Measurements from ENCODE around the gene ITSN2. TPM values are rescaled to one million over a fixed set of nuclear protein-coding genes. Genes with fewer than 3 reads are reported as not detected.

ITSN2 gene
- total RNA-seq, 1 donor from 2014 or later: 10.4 TPM

GRCh38 chr2:24332791-24333540, 27.4 kb downstream of the ITSN2 start:
- no peak overlapping the region for H3K4me2 ChIP-seq
- no peaks in the 10 kb centered on the region for H3F3A ChIP-seq (ENCODE audit: low read depth)
- H3K9me3 ChIP-seq (ENCODE audit: low read depth): no peaks in the 10 kb centered on the region
- H3K27ac ChIP-seq: no peak overlapping the region
- H4K20me1 ChIP-seq (ENCODE audit: low read depth): no peaks in the 10 kb centered on the region
- H3K9ac ChIP-seq: no peak overlapping the region
- peaks cover 2% of the 10 kb centered on the region for H3K4me1 ChIP-seq
- Mint-ChIP-seq H3K36me3 (no peaks in the 10 kb centered on the region), H3K27ac (no peak overlapping the region), H3K4me3 (no peak overlapping the region), H3K4me1 (peaks cover 2% of the 10 kb centered on the region), H3K27me3 (ENCODE audit: insufficient read depth, low read depth) (no peaks in the 10 kb centered on the region), H3K9me3 (no peaks in the 10 kb centered on the region)
- DNase-seq (ENCODE audit: low spot score): no peak
- H3K36me3 ChIP-seq: no peaks in the 10 kb centered on the region
- no peaks in the 10 kb centered on the region for H3K27me3 ChIP-seq
- H3K79me2 ChIP-seq (ENCODE audit: low read depth): no peaks in the 10 kb centered on the region
- no peak overlapping the region for H2AFZ ChIP-seq (replicated peaks)
- no peak for TF ChIP-seq EZH2phosphoT487 (IDR thresholded peaks at IDR 0.05)
- no peak for TF ChIP-seq CTCF (IDR thresholded peaks at IDR 0.05)
- TF ChIP-seq EZH2 (IDR thresholded peaks at IDR 0.05): no peak
- H3K4me3 ChIP-seq: no peak overlapping the region

- Histone ChIP-seq H3K36me3 (no peaks in the 10 kb centered on the region), H3K4me1 (peaks cover 6% of the 10 kb centered on the region), H3F3A (ENCODE audit: low read depth) (no peaks in the 10 kb centered on the region), H3K4me3 (no peak overlapping the region), H3K27me3 (no peaks in the 10 kb centered on the region), H3K9me3 (ENCODE audit: low read depth) (no peaks in the 10 kb centered on the region), H3K4me2 (no peak overlapping the region), H4K20me1 (ENCODE audit: low read depth) (no peaks in the 10 kb centered on the region), H3K79me2 (ENCODE audit: low read depth) (no peaks in the 10 kb centered on the region), H3K9ac (no peak overlapping the region), H2AFZ (replicated peaks) (no peak overlapping the region), H3K27ac (no peak overlapping the region)
- no peaks in the 10 kb centered on the region for H3K27me3 Mint-ChIP-seq (ENCODE audit: insufficient read depth, low read depth)
- H3K9me3 Mint-ChIP-seq: no peaks in the 10 kb centered on the region
- no peak overlapping the region for H3K4me3 Mint-ChIP-seq
- TF ChIP-seq CTCF (IDR thresholded peaks at IDR 0.05) (no peak), EZH2phosphoT487 (IDR thresholded peaks at IDR 0.05) (no peak), EZH2 (IDR thresholded peaks at IDR 0.05) (no peak)
- no peak overlapping the region for H3K27ac Mint-ChIP-seq
- H3K36me3 Mint-ChIP-seq: no peaks in the 10 kb centered on the region
- no peak for DNase-seq (ENCODE audit: low spot score)
- H3K4me1 Mint-ChIP-seq: peaks cover 5% of the 10 kb centered on the region
Observed at GRCh38 chr2:24330161-24330560, 30.2 kb downstream of the ITSN2 start.

- Histone ChIP-seq H3K9ac (no peak overlapping the region), H3K9me3 (ENCODE audit: low read depth) (no peaks in the 10 kb centered on the region), H2AFZ (replicated peaks) (no peak overlapping the region), H3F3A (ENCODE audit: low read depth) (no peaks in the 10 kb centered on the region), H3K27ac (no peak overlapping the region), H4K20me1 (ENCODE audit: low read depth) (no peaks in the 10 kb centered on the region), H3K27me3 (no peaks in the 10 kb centered on the region), H3K4me2 (no peak overlapping the region), H3K79me2 (ENCODE audit: low read depth) (no peaks in the 10 kb centered on the region), H3K36me3 (no peaks in the 10 kb centered on the region), H3K4me1 (peaks cover 6% of the 10 kb centered on the region), H3K4me3 (no peak overlapping the region)
- TF ChIP-seq EZH2 (IDR thresholded peaks at IDR 0.05): no peak
- TF ChIP-seq EZH2phosphoT487 (IDR thresholded peaks at IDR 0.05): no peak
- no peak for TF ChIP-seq CTCF (IDR thresholded peaks at IDR 0.05)
- no peaks in the 10 kb centered on the region for H3K9me3 Mint-ChIP-seq
- no peaks in the 10 kb centered on the region for H3K27me3 Mint-ChIP-seq (ENCODE audit: insufficient read depth, low read depth)
- no peak overlapping the region for H3K4me3 Mint-ChIP-seq
- H3K27ac Mint-ChIP-seq: no peak overlapping the region
- H3K36me3 Mint-ChIP-seq: no peaks in the 10 kb centered on the region
- DNase-seq (ENCODE audit: low spot score): no peak
- peaks cover 5% of the 10 kb centered on the region for H3K4me1 Mint-ChIP-seq
Observed at GRCh38 chr2:24329700-24330099, 30.6 kb downstream of the ITSN2 start.

Data from neural progenitor cell (in vitro differentiated cells).